GM12801 (cell line): ENCODE measurements around the gene CENPQ.

Experiments
- CTCF ChIP-seq: IDR thresholded peaks from one replicate; pipeline ENCODE4 v1.5.1; 2011; ENCODE audit warnings: control low read depth; ENCODE audit not compliant: insufficient read length; ENCODE audit errors: extremely low read depth

Gene CENPQ

DNA sequence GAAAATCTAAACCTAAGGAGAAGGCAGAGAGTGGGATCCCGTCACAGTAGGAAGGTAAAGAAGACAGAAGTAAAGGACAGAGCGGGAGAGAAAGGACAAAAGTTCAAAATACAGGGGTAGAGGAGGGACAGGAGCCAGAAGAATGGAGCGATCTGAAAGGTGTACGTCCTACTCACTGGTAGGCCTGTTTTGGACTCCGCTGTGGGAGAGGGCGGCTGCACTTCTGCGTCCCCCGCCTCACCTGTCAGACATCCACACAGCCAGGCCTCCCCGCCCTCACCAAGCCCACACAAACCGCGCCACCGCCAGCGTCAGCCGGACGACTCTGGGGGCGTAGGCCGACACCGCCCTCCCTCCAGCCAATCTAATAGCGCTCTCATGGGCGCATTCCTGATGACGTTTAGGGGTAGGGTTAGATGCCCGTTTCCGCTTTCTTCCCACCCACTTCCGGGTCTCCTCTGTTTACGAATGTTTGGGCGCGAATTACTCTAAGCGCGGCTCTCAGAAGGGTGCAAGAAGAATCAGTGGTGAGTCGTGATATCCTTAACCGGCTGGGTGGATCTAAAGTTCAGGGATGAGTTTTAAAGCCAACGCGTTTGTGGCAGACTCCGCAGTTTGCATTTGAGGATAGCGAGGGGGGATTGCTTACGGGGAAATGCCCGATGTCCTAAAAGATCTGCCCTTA is at the start of gene CENPQ, which contains the start of gene MMUT:
Gene CENPQ (plus strand): TSS at position 444 of the 685 bp plus-strand sequence. CDS start 6,807 bp downstream, outside the sequence.
Gene MMUT (minus strand): TSS at position 327 of the 685 bp plus-strand sequence. CDS start 3,787 bp downstream, outside the sequence.
- TF ChIP-seq CTCF, result no peak

- no peak for TF ChIP-seq CTCF
Measured at GRCh38 chr6:49415358-49415757, 47.8 kb upstream of the CENPQ start.

- no peak for TF ChIP-seq CTCF
Measured at GRCh38 chr6:49416195-49416594, 47.0 kb upstream of the CENPQ start.

- TF ChIP-seq CTCF, result no peak
Measured at GRCh38 chr6:49423817-49424216, 39.4 kb upstream of the CENPQ start.

GRCh38 chr6:49430187-49430586 is 33.0 kb upstream of the CENPQ start:
- no peak for TF ChIP-seq CTCF

- no peak for TF ChIP-seq CTCF
Measured at GRCh38 chr6:49430866-49431265, 32.3 kb upstream of the CENPQ start.

DNA sequence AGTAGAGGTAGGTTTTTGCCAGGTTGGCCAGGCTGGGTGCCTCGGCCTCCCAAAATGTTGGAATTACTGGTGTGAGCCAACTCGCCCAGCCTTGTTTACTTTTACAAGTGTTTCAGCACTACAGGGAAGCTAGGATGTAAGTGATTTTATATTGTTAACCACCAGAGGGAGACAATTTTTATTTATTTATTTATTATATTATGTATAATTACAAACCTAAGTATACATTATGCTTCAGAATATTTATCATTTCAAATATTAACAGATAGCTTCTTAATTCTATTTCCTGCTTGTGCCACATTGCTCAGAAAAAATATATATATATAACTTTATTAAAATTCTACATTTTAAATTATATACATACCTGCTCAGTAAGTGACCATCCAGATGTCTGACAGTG is 9.9 kb upstream of the CENPQ start:
- no peak for TF ChIP-seq CTCF
